ENCODE measurements around the gene DMRTB1.

DNA sequence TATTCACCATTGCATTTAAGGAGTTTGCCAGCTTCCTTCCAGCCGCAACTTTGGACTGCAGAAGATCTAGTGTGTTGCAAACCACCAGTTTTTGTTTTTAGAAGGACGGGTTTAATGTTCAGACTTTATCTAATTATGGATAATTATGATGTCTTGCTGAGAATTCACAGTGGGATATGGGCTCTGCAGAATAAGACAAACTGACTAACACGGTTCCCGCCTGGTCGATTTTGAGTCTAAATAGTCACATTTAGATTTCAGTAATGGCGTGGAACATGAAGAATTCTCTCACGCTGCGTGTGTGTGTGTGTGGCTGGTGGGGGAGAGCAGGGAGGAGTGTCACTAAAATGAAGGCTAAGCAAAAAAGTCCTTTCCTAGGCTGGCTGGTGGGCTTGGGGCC, 48.5 kb upstream of the DMRTB1 start:
- TF ChIP-seq, protein P1, sequence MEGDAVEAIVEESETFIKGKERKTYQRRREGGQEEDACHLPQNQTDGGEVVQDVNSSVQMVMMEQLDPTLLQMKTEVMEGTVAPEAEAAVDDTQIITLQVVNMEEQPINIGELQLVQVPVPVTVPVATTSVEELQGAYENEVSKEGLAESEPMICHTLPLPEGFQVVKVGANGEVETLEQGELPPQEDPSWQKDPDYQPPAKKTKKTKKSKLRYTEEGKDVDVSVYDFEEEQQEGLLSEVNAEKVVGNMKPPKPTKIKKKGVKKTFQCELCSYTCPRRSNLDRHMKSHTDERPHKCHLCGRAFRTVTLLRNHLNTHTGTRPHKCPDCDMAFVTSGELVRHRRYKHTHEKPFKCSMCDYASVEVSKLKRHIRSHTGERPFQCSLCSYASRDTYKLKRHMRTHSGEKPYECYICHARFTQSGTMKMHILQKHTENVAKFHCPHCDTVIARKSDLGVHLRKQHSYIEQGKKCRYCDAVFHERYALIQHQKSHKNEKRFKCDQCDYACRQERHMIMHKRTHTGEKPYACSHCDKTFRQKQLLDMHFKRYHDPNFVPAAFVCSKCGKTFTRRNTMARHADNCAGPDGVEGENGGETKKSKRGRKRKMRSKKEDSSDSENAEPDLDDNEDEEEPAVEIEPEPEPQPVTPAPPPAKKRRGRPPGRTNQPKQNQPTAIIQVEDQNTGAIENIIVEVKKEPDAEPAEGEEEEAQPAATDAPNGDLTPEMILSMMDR (IDR thresholded peaks at IDR 0.05), result no peak
- TF ChIP-seq POLR2A (IDR thresholded peaks at IDR 0.05), result no peak

Data from right lobe of liver (tissue), 4 donors.